Neuronal stem cell (in vitro differentiated cells): ENCODE data around the gene GNAQ.

Source experiments
- DNase-seq: peaks from one replicate; pipeline ENCODE4 v3.0.0-alpha.2; 2013; ENCODE audit warnings: low spot score
- H2AFZ ChIP-seq: one replicate; pipeline ENCODE4 v1.6.1; 2013; ENCODE audit warnings: mild to moderate bottlenecking, low read length, inconsistent platforms
- H2AK5ac ChIP-seq: 2 replicates; pipeline ENCODE4 v1.6.1; 2013; ENCODE audit warnings: low read depth, mild to moderate bottlenecking, inconsistent platforms, low read length, moderate library complexity, mixed read lengths
- H2BK120ac ChIP-seq: 2 replicates; pipeline ENCODE4 v1.6.1; 2013; ENCODE audit warnings: low read depth, mild to moderate bottlenecking, inconsistent platforms, low read length, moderate library complexity, mixed read lengths
- H2BK12ac ChIP-seq: one replicate; pipeline ENCODE4 v1.6.1; 2013; ENCODE audit warnings: low read length, inconsistent platforms
- H2BK15ac ChIP-seq: 2 replicates; pipeline ENCODE4 v1.6.1; 2013; ENCODE audit warnings: mild to moderate bottlenecking, low read length, inconsistent platforms, mixed read lengths
- H2BK5ac ChIP-seq: one replicate; pipeline ENCODE4 v1.6.1; 2013; ENCODE audit warnings: inconsistent platforms, mild to moderate bottlenecking, low read length, moderate library complexity
- H3K14ac ChIP-seq: one replicate; pipeline ENCODE4 v1.6.1; 2013; ENCODE audit warnings: low read length, inconsistent platforms
- H3K18ac ChIP-seq: 2 replicates; pipeline ENCODE4 v1.6.1; 2013; ENCODE audit warnings: low read length, inconsistent platforms
- H3K23ac ChIP-seq: 2 replicates; pipeline ENCODE4 v1.6.1; 2013; ENCODE audit warnings: low read depth, mild to moderate bottlenecking, mixed read lengths, low read length, inconsistent platforms; ENCODE audit not compliant: poor library complexity
- H3K27ac ChIP-seq: replicated peaks from 3 replicates; pipeline ENCODE4 v1.5.1; 2013; ENCODE audit warnings: low read length, inconsistent platforms
- H3K27me3 ChIP-seq, 3 experiments: 2 replicates each; pipeline ENCODE4 v1.6.1; 2013; ENCODE audit warnings: low read length in 3 of 3, mild to moderate bottlenecking in 2 of 3, inconsistent platforms in 1 of 3, low read depth in 1 of 3, mixed read lengths in 1 of 3, moderate library complexity in 1 of 3; ENCODE audit not compliant: control insufficient read depth in 3 of 3, insufficient read depth in 3 of 3
- H3K36me3 ChIP-seq, 2 donors: replicated peaks in 1 of 2; 2 replicates each; pipeline ENCODE4 v1.6.1; 2013; ENCODE audit warnings: low read length in 2 of 2; ENCODE audit not compliant: control insufficient read depth in 2 of 2, insufficient read depth in 2 of 2
- H3K4ac ChIP-seq: 2 replicates; pipeline ENCODE4 v1.6.1; 2013; ENCODE audit warnings: inconsistent platforms, mild to moderate bottlenecking, low read length, moderate library complexity
- H3K4me1 ChIP-seq, 2 donors: 1 replicate in 1 of 2; 2 replicates in 1 of 2; pipeline ENCODE4 v1.6.1; 2013; ENCODE audit warnings: low read length in 2 of 2, low read depth in 1 of 2; ENCODE audit not compliant: control insufficient read depth in 2 of 2, insufficient read depth in 1 of 2
- H3K4me2 ChIP-seq: one replicate; pipeline ENCODE4 v1.6.1; 2013; ENCODE audit warnings: mild to moderate bottlenecking, low read length, inconsistent platforms; ENCODE audit not compliant: insufficient read depth, poor library complexity, severe bottlenecking
- H3K4me3 ChIP-seq, 2 donors: 2 replicates each; pipeline ENCODE4 v1.5.1; 2013; ENCODE audit warnings: low read length in 2 of 2, mild to moderate bottlenecking in 2 of 2, inconsistent platforms in 1 of 2, moderate library complexity in 1 of 2
- H3K79me1 ChIP-seq: one replicate; pipeline ENCODE4 v1.6.1; 2013; ENCODE audit warnings: low read depth, mild to moderate bottlenecking, inconsistent platforms, low read length, moderate library complexity
- H3K9ac ChIP-seq: one replicate; pipeline ENCODE4 v1.6.1; 2013; ENCODE audit warnings: mild to moderate bottlenecking, low read depth, low read length, inconsistent platforms; ENCODE audit not compliant: poor library complexity
- H3K9me3 ChIP-seq, 2 donors: replicated peaks in 1 of 2; 2 replicates each; pipeline versions ENCODE3 to v1.6.1; 2013; ENCODE audit warnings: low read length in 2 of 2, mild to moderate bottlenecking in 2 of 2, inconsistent platforms in 1 of 2, low read depth in 1 of 2, mixed read lengths in 1 of 2, moderate library complexity in 1 of 2; ENCODE audit not compliant: control insufficient read depth in 2 of 2, insufficient read depth in 1 of 2
- H4K8ac ChIP-seq: one replicate; pipeline ENCODE4 v1.6.1; 2013; ENCODE audit warnings: low read depth, mild to moderate bottlenecking, inconsistent platforms, low read length, moderate library complexity
- H4K91ac ChIP-seq: one replicate; pipeline ENCODE4 v1.6.1; 2013; ENCODE audit warnings: low read length, low read depth, mild to moderate bottlenecking, inconsistent platforms; ENCODE audit not compliant: poor library complexity
- WGBS, 2 donors: extraction: QIAGEN DNeasy Blood & Tissue Kit; methylation state at CpG; one replicate each; pipeline ENCODE4 v1.1.7; 2013; ENCODE audit warnings: missing lambda C conversion rate in 2 of 2, mixed read lengths in 1 of 2; ENCODE audit not compliant: insufficient read length in 2 of 2, insufficient replicate concordance in 1 of 2; ENCODE audit errors: extremely low coverage in 2 of 2; 5-methylcytosine and 5-hydroxymethylcytosine counted together

GNAQ gene

GRCh38 chr9:77798140-77798539, 233.5 kb downstream of the GNAQ start:
- Histone ChIP-seq H3K4me2 (no peak overlapping the region), H3K23ac (no peak overlapping the region), H3K9ac (no peak overlapping the region), H3K27me3 (no peaks in the 10 kb centered on the region), H2BK120ac (no peak overlapping the region), H3K4me1 (no peaks in the 10 kb centered on the region), H4K91ac (no peak overlapping the region), H3K9me3 (no peaks in the 10 kb centered on the region), H3K4me3 (no peak overlapping the region), H3K18ac (no peak overlapping the region), H2AFZ (no peak overlapping the region), H2AK5ac (no peak overlapping the region), H4K8ac (no peak overlapping the region), H3K79me1 (peaks cover 1% of the 10 kb centered on the region), H3K14ac (no peak overlapping the region), H2BK5ac (no peak overlapping the region), H3K27ac (no peak overlapping the region), H2BK15ac (no peak overlapping the region), H2BK12ac (no peak overlapping the region), H3K4ac (no peak overlapping the region), H3K36me3 (peaks cover 0 to 30% of the 10 kb centered on the region in 2 donors)
- DNase-seq, result no peak
- no CpG with 5 or more reads among the region's 1 CpG for WGBS, 2 donors

DNA sequence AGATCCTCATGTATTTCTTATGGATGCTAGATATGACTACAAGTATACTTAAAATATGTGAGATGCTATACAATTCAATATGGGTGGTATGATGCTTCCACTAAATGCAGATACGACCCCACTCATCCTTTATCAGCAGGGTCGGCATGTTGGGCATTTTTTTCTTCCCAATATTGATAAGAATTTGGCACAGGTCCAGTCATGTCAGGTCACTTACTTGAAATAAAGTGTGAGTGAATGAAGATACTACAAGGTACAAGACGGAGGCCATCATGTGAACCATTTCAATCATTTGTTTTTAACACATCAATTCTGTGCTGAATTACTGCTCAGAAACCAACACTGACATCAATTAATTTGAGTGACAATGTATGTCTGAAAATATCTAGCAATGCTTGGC, 236.6 kb downstream of the GNAQ start:
- no peak overlapping the region for H2BK15ac ChIP-seq
- H2AK5ac ChIP-seq, result no peak overlapping the region
- no peak overlapping the region for H2AFZ ChIP-seq
- no CpG with 5 or more reads among the region's 3 CpGs for WGBS, 2 donors
- no peak overlapping the region for H4K8ac ChIP-seq
- no peak for DNase-seq
- no peak overlapping the region for H2BK12ac ChIP-seq
- no peak overlapping the region for H4K91ac ChIP-seq
- H3K4me1 ChIP-seq, result no peaks in the 10 kb centered on the region
- H3K4me3 ChIP-seq, result no peak overlapping the region
- no peak overlapping the region for H2BK5ac ChIP-seq
- H3K9me3 ChIP-seq, result no peaks in the 10 kb centered on the region
- H3K4ac ChIP-seq, result no peak overlapping the region
- H3K27me3 ChIP-seq, result no peaks in the 10 kb centered on the region
- no peak overlapping the region for H3K27ac ChIP-seq
- H3K23ac ChIP-seq, result no peak overlapping the region
- peaks cover 0 to 44% of the 10 kb centered on the region in 2 donors for H3K36me3 ChIP-seq
- no peak overlapping the region for H3K4me2 ChIP-seq
- no peak overlapping the region for H3K9ac ChIP-seq
- H2BK120ac ChIP-seq, result no peak overlapping the region
- H3K14ac ChIP-seq, result no peak overlapping the region
- H3K18ac ChIP-seq, result no peak overlapping the region
- H3K79me1 ChIP-seq, result peaks cover 1% of the 10 kb centered on the region

GRCh38 chr9:77793849-77794248, 237.8 kb downstream of the GNAQ start:
- no peak overlapping the region for H3K18ac ChIP-seq
- no peak overlapping the region for H3K14ac ChIP-seq
- H3K4me3 ChIP-seq, result no peak overlapping the region
- no peaks in the 10 kb centered on the region for H3K27me3 ChIP-seq
- no peak overlapping the region for H2BK12ac ChIP-seq
- H3K36me3 ChIP-seq, result peaks cover 0 to 44% of the 10 kb centered on the region in 2 donors
- H3K9ac ChIP-seq, result no peak overlapping the region
- H2AFZ ChIP-seq, result no peak overlapping the region
- no peak overlapping the region for H3K23ac ChIP-seq
- no peak overlapping the region for H2BK120ac ChIP-seq
- H2BK15ac ChIP-seq, result no peak overlapping the region
- no peaks in the 10 kb centered on the region for H3K9me3 ChIP-seq
- H3K27ac ChIP-seq, result no peak overlapping the region
- no peak overlapping the region for H2BK5ac ChIP-seq
- no peaks in the 10 kb centered on the region for H3K79me1 ChIP-seq
- DNase-seq, result no peak
- WGBS, 2 donors, result no CpG with 5 or more reads among the region's 2 CpGs
- no peak overlapping the region for H2AK5ac ChIP-seq
- no peak overlapping the region for H4K91ac ChIP-seq
- H3K4me1 ChIP-seq, result no peaks in the 10 kb centered on the region
- H4K8ac ChIP-seq, result no peak overlapping the region
- H3K4me2 ChIP-seq, result no peak overlapping the region
- H3K4ac ChIP-seq, result no peak overlapping the region

- no peak overlapping the region for H3K4me3 ChIP-seq
- no peak overlapping the region for H2AK5ac ChIP-seq
- no peaks in the 10 kb centered on the region for H3K79me1 ChIP-seq
- H4K91ac ChIP-seq, result no peak overlapping the region
- H2AFZ ChIP-seq, result no peak overlapping the region
- no peak overlapping the region for H3K4me2 ChIP-seq
- no peak overlapping the region for H2BK12ac ChIP-seq
- DNase-seq, result no peak
- no peak overlapping the region for H4K8ac ChIP-seq
- H3K14ac ChIP-seq, result no peak overlapping the region
- H3K4ac ChIP-seq, result no peak overlapping the region
- peaks cover 2 to 52% of the 10 kb centered on the region in 2 donors for H3K36me3 ChIP-seq
- no peaks in the 10 kb centered on the region for H3K27me3 ChIP-seq
- H3K18ac ChIP-seq, result no peak overlapping the region
- H2BK15ac ChIP-seq, result no peak overlapping the region
- H3K4me1 ChIP-seq, result no peaks in the 10 kb centered on the region
- H3K9me3 ChIP-seq, result no peaks in the 10 kb centered on the region
- H2BK120ac ChIP-seq, result no peak overlapping the region
- no peak overlapping the region for H2BK5ac ChIP-seq
- no peak overlapping the region for H3K27ac ChIP-seq
- no peak overlapping the region for H3K23ac ChIP-seq
- no peak overlapping the region for H3K9ac ChIP-seq
- no CpG with 5 or more reads among the region's 5 CpGs for WGBS, 2 donors
These were observed 241.7 kb downstream of the GNAQ start for GRCh38 chr9:77789891-77790290.
